NCI-H510A (cell line): ENCODE data around the gene SEH1L.
"Not testable (repeated sequence)": the region's sequence is repeated elsewhere in the genome, so short reads cannot be mapped to it uniquely, and the experiment has no call there.

Source experiments
- DNase-seq: peaks from one replicate; lab custom pipeline; 2025; lab: John Stamatoyannopoulos, UW

Gene SEH1L

DNA sequence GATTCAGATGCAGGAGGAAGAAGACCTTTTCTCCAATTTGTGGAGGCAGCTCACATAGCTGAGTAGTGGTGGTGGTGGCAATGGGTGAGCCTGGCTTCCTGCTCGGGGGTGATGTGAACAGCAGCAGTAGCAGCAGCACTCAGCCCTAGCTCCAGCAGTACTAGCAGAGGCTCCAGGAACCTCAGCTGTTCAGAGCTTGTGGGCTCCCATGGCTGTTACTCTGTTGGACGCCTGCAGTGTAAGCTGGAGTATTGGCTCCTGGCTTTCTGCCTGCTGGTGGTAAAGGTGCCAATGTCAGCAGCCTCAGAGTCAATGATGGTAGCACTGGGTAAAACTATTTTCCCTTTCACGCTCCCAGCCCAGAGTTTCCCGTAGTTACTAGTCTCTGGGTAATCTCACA lies 3.1 kb upstream of the SEH1L start:
- no peak for DNase-seq

DNA sequence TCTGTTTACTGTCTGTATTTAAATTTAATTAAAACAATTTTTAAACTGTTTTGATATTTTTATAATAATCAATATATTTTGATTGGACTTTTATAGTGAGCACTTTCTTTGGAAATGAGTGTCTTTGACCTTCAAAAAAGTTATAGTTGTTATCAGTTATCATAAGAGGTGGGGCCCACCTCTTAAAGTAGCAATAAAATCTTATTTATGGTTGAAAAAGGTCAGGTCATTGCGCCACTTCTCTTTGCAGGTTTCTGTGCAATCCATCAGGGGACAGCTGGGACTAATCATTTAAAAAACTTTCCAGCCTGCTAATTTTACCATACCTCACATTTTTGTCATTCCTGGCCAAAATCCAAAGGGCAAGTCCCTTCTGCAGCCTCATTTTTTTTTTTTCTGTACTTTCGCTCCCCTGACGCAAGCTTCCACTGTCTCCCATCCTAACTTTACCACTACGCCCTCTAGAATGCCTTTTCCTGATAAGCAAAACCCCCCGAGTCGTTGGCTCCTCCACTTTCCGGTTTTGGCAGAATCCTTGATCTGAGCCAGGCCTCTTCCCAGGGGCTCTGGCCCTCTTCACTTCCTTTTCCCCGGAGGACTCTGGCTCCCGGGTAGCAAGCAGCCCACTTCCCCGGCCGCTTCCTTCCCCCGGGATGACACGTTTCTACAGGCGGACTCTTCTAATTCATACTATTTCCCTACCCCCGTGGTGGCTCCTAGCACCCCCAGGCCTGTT lies 1.1 kb upstream of the SEH1L start:
- DNase-seq = no peak

DNA sequence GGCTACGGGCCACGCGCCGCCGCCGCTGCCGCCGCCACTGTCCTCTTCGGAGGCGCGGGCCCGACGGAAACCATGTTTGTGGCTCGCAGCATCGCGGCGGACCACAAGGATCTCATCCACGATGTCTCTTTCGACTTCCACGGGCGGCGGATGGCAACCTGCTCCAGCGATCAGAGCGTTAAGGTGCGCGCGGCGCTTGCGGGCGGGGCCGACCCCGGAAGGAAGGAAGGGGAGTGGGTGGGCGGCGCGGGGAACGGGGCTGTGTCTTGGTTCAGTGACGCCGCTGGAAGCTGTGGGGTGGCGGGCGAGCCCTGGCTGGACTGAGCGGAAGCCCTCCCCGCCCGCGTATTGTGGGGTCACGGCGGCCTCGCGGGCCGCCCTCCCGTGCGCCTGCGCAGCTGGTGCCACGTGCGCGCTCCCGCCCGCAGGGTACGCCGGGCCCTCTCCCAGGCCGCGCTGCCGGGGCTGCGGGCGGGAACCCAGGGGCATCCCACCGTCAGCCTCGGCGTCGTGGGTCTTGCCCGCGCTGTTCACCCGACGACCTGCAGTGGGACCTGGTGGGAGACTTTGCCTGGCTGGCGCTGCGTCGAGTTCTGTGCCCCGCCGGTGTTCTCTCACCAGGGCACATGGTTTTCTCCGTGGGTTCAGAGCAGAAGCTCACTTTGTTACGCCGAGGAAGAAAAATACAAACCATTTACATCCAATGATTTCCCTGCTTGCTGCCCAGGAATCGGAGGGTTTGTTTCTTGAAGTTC lies 416 bp downstream of the SEH1L start:
- peak; percentile 53 for DNase-seq

DNA sequence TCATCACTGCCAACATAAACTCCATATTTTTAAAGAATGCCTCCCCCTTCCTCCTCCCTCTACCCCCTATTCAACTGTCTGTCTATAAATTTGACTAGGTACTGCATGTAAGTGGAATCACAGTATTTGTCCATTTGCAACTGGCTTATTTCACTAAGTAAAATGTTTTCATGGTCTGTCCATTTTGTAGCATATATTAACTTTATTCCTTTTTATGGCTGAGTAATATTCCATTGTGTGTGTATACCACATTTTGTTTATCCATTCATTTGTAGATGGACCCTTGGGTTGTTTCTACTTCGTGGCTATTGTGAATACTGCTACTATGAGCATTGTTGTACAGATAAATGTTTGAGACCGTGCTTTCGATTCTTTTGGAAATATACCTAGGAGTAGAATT lies 10.7 kb downstream of the SEH1L start:
- no peak for DNase-seq

DNA sequence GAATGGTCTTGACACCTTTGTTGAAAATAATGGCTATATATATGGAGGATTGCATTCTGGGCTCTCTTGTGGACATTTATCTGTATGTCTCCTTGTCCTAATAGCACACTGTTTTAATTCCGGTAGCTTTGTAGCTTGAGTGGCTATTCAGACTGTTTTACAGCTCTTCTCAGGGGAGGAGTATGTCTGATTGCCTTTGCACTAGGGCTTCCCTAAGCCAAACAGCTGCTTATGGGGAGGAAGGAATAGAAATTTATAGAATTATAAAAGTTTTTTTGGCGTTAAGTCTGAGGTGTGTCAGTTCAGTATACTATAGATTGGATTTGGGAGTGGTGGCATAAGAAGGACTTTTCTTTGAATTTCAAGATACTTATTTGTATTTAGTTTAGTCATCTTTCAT lies 12.6 kb downstream of the SEH1L start:
- DNase-seq = no peak

DNA sequence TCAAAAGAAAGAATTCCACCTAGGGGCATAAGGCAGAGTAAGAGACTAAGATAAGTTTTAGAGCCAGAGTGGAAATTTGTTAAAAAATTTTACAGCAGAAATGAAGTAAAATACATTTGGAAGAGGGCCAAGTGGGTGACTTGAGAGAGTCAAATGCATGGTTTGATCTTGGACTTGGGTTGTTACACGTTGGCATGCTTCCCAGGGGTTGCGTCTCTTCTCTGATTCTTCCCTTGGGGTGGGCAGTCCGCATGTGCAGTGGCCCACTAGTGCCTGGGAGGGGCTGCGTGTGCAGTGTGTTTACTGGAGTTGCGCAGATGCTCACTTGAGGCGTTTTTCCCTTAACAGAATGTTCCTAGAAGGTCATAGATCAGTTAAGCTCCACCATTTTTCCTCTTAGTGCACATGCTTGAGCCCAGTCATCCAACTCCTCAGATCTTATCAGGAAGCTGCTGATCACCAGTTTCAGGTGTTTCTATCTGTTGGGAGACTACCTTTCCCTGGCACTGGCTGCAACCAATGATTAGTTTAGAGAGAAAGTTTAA lies 13.1 kb downstream of the SEH1L start:
- DNase-seq = no peak

DNA sequence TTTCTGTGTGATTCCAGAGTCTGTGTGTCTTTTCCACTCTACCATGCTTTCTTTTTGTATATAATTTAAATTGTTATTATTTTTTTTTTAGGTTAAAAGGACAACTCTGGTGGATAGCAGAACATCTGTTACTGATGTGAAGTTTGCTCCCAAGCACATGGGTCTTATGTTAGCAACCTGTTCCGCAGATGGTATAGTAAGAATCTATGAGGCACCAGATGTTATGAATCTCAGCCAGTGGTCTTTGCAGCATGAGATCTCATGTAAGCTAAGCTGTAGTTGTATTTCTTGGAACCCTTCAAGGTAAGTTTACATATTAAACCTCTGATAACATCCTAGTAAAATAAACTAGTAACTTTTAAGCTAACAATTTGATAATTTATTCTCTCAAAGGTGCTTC lies 15.3 kb downstream of the SEH1L start:
- no peak for DNase-seq

DNA sequence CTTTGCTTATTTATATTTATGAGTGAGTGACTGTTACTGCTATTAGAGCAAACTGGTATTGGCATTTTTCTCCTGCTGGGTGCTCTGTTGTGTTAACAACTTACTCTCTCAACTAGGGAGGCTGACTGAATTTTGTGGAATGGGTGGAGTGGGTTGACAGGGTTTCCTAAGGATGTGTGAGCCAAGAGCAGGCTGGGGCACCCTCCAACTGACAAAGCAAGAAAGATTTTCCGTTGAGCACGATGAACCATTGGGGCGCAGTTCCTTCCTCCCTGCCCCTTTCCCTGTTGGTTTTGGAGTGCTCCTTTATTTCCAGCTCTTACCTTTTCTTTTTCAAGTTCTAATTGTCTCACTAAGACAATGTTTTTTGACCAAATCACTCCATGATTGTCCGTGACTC lies 20.3 kb downstream of the SEH1L start:
- DNase-seq = no peak

DNA sequence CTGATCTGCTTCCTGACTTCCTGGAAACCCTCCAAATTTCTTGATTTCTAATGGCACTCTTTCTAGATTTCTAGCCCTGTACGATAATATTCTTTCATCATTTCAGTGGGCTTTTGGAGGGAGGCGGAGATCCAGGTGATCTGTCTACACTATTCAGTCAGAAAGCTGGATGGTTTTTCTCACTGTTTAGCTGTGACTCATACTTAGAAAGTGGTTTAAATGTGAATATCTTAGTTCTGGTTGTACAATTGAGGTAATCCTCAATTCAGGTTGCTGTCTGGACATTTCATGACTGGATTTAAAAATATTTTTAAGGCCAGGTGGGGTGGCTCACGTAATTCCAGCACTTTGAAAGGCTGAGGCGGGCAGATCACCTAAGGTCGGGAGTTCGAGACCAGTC lies 20.8 kb downstream of the SEH1L start:
- DNase-seq = no peak

DNA sequence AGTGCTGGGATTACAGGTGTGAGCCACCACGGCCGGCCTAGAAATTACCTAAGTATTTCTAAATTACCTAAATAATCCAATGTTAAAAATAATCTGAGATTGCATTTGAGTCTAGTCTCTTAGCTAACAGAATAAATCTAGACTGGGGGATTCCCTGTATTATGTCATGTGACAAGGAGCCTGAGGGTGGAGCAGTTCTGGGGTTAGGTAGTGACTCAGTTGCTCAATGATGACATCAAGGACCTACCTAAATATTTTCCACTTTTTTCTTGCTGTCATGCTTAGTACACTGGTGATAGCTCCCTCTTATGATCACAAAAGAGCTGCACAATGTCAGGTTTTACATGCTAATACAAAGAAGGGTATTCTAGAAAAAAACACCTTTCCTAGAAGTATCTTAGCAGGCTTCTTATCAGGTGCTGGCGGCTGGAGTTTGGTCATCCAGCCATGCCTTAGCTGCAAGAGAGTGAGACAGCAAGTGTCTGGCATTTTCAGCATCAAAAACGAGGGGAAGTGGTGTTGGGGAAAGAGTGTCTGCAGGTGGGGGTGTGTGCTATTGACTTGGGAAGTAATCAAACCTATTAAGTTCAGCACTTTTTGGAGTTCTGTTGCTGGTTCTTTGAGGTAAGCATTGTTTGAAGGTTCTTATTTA lies 25.9 kb downstream of the SEH1L start:
- no peak for DNase-seq

DNA sequence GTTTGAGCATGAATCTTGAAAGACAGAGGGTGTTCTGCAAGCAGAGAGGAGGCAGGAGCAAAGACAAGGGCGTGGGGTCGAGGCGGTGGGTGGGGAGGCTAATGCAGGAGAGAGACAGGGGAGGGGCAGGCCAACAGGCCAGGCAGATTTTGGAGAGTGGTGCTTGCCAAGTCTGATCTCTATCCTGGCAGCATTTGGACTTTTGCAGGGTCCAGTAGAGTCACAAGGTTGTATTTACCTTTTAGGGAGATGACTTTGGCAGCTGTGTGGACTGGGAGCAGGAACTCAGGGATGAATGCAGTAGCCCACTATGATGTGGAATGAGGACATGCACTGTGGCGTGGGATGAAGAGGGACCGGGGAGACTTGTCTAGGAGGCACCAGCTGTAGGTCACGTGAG lies 27.7 kb downstream of the SEH1L start:
- DNase-seq = no peak

DNA sequence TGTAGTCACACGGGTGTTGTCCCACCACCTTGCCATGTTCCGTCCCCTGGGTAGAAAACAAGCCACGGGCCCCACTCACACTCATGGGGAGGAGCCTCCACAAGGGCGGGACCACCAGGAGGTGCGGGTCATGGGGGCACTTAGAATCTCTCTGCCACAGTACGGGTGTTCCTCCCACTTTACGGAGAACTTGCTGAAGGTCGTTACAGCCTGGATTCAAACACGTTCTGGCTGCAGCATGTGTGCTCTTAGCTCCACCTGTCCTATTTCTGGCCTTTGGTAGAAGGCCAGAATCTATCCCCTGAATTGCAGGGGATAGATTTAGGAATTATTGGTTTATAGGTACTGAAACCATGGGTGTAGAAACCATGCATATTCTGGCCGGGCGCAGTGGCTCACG lies 28.5 kb downstream of the SEH1L start:
- no peak for DNase-seq

DNA sequence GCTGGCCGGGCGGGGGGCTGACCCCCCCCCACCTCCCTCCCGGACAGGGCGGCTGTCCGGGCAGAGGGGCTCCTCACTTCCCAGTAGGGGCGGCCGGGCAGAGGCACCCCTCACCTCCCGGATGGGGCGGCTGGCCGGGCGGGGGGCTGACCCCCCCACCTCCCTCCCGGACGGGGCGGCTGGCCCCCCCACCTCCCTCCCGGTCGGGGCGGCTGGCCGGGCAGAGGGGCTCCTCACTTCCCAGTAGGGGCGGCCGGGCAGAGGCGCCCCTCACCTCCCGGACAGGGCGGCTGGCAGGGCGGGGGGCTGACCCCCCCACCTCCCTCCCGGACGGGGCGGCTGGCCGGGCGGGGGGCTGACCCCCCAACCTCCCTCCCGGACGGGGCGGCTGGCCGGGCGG lies 32.3 kb downstream of the SEH1L start:
- DNase-seq = not testable (repeated sequence)

DNA sequence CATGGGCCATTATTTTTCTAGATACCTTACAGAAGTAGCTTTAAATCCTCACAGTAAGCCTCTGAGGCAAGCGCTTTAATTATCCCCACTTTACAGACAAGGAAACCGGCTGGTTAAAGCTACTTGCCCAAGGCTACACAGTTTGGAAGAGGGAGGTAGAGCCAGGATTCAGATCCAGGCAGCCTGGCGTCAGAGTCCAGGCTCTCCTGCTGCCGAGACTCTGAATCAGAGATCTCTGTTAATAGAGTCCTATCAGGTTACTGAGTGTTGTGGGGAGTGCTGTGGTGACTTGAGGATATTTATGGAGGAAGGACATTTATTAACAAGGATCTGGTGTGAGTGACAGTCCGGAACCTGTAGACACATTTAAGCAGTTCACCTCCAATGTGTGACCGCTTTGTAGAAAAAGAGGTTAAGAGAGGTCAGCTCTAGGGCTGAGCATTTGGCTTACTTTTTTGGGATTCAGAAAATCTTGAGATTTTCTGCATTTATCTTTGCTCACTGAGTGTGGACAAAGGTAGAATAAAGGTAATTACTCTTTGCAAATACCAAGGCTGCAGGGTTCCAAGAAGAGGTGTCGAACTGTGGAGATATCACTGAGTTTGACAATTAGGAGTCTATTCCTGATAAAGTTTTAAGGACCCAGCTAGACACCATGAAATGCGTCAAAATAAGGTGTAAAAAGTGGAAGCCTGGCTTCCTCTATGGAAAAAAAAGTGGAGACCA lies 41.7 kb downstream of the SEH1L start:
- DNase-seq = no peak

DNA sequence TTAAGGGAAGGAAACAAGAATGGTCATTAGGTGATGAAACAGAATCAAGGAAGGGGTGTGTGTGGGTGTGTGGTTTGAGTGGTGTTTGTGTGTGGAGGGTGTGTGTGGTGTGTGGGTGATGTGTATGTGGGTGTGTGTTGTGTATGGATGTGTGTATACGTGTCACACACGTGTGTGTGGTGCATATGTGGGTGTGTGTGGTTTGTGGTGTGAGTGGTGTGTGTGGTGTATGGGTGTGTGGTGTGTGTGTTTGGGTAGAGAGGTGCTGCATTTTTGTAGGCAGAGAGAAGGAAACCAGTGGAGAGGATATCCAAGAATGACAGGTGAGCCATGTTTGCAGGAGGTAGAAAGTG lies 42.3 kb downstream of the SEH1L start:
- no peak for DNase-seq

DNA sequence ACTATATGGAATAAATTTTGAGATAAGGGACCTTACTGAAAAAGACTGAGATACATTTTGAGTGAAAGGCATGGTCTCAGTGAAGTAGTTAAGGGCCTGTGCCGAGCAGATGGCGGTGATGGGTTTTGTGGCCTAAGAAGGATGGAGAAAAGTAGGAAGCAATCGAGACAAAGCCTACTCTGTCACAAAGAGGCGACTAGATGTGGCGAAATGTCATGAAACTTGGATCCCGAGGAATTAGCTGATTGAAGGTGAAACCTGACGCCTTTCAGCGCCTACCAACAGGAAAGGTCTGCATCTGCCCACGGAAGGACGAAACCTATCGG lies 42.8 kb downstream of the SEH1L start:
- DNase-seq = no peak

DNA sequence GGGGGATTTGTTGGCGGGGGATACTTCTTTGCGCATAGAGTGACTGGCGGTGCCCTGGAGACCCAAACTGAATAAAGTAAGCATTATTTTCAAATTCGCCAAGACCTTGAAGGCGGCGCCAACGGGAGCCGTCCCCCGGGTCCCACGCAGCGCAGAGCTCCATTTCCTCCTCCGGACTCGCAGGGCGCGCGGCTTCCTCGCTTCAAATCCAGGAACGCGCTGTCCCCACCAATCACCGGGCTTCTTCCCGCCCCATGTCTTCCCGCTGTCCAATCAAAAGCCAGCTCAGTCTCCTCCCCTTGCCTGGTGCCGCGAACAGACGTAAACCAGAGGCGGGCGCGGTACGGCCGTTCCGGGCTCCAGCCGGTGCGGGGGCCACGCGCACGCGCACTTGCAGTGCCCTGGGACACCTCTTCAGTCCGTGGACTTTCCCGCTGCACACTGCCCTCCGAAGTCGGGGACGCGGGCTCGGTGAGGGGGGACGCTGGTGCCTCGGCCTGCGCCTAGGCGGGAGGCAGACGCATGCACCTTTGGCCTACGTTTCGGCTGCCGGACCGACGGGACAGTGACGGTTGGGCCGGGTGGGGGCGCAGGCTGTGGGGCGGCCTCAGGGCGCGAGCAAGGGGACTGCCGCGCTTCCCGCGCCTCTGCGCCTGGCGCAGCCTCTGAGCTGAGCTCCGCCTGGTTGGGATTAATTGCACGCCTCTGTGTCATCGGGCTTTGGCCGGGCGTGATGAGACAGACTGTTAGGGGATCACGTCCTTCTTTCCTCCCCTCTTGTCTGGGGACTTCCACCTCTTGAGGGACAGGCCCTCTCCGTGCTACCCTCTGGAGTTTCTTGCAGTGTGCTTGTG lies 43.4 kb downstream of the SEH1L start, which contains the start of gene CEP192:
TSS of gene CEP192 (plus strand) at position 396 of the 854 bp plus-strand sequence. CDS start 8,063 bp downstream, outside the sequence.
- peak; percentile 88 for DNase-seq

DNA sequence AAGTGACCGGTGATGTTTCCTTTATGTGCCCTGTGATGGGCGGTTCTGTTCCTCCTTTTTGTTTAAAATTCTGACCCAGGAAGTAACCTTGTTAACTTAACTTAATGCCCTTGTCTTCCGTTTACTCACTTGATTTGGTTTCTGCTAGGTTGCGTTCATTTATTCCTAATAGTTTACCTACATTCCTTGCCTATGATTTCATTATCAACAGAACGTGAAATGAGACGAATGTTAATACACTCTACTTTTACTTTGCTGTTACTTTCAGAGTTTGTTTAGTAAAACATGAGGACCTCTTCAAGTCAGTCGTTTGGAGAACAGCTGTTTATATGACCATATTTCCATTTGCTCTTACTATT lies 44.0 kb downstream of the SEH1L start:
- no peak for DNase-seq

DNA sequence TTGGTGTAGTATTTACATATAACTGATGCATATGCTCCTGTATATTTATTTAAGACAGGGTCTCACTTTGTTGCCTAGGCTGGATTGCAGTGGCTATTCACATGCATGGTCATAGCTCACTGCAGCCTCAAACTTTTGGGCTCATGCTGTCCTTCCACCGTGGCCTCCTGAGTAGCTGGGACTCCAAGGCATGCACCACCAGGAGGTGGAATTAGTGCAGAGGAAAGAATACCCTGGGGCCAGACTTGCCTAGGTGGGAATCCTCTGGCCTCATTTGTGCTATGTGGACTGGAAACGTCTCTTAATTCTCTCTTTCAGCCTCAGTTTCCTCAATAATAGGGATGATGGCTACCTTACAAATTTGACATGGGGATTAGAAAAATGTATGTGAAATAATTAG lies 45.6 kb downstream of the SEH1L start:
- DNase-seq = no peak

DNA sequence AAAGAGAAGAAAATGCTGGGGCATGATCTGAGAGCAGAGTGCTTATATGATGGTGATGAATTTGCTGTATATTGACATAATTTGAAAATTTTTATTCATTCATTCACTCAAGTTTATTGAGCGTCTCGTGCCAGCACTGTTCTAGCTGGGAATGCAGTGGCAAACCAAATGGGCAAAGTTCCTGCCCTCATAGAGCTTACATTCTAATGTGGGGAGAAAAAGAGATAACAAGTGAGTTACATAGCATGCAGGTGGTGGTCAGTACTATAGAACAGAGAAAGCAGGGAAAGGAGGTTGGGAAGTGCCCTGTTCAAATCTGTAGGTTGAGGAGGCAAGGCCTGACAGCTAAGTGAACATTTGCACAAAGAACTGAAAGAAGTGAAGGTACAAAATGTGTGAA lies 47.6 kb downstream of the SEH1L start:
- DNase-seq = no peak

DNA sequence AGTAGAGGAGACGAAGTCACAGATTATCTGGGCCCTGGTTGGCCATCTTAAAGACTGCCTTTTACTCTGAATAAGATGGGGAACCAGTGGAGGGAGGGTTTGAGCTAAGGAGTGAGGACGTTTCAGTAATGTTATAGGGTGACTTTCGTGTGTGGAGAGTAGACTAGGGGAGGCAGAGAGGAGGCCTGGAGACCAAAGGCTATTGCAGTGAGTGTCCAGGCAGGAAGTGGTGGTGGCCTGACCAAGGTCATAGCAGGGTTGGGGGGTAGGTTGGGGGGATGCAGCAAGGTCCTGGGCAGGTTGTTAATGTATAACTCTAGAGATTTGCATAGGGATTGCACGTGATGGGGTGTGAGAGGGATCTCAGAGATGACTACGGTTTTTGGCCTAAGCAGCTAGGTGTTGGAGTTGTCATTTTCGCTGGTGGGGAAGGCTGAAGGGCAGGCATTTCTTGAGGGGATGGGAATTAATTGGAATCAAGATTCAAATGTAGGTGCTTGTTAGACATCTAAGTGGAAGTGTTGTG lies 48.2 kb downstream of the SEH1L start:
- DNase-seq = no peak
